GM10266 (cell line): ENCODE results near the gene GDF10.

Source experiments
- DNase-seq: peaks from one replicate; pipeline ENCODE4 v3.0.0; 2012; ENCODE audit errors: extremely low spot score
- CTCF ChIP-seq: IDR thresholded peaks from 2 replicates; pipeline ENCODE4 v1.5.1; 2012; ENCODE audit warnings: mild to moderate bottlenecking, low read depth; ENCODE audit not compliant: control insufficient read depth, insufficient read depth; ENCODE audit errors: missing control alignments

The GDF10 gene

DNA sequence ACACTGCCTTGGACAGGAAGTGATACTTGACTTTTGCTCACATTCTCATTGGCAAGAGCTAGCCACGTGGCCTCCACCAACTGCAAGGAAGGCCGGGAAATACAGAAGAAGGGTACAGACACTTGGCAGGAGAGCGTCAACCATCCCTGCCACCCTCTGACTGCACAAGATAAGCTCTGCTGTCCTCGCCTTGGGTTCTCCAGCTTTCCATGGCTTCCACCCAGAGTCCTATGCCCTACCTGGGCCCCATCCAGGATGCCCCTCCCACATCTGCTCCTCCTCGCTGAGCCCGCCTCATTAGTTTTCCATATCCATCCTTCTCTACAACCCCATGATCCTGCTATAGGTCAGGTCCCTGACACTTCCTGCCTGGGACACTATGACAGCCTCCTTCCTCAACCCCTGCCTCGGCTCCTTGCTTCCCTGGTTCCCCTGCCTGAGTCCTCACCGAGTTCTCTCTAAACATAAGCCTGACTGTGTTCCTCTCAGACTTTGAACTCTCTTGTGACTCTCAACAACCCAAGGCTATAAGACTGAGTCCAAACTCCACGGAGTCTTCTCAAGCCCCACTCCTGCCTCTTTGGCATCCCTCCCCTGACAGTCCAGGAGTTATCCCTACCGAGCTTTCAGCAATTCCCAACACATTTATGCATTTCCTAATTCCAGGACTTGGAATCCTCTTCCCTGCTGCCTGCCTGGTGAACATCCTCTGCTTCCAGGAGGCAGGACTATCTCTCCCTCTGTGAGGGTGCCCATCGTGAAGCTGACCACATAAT, 23.2 kb upstream of the GDF10 start:
- no peak for TF ChIP-seq CTCF
- DNase-seq, result no peak

DNA sequence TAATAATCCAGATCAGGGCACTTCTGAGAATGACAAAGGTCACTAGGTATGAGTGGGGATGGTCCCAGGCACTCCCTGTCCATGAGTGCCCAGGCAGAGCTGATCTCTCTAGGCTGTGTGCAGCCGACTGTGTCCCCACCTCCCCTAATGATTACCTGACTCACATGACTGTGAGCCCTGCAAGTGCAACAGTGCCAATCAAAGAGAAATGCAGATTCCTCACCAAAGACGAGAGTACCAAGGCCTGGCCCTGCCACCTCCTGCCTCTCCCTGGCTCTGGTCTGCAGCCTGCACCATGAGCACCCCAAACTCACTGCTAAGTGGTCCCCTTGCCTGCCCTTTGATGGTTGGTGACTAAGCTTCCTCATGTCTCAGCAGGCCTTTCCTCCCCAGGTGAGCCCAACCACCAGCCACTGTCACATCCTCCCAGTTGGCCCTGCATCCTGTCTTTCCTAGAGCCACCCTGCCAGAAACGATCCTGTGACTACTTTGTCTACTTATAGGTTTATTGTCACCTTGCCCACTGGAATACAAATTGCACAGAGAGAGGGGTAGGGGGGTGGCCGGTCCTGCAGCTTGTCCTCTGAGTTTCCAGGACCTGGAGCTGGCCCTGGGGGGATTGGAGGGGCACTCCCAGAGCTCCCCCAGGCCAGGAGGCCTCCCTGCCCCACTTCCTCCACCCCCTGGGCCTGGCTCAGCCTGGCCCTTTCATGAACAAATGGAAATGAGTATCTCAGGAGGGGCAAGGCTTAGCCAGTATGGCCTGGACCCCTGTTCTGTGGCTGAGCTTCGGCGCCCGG, 22.4 kb upstream of the GDF10 start:
- no peak for DNase-seq
- TF ChIP-seq CTCF, result no peak

DNA sequence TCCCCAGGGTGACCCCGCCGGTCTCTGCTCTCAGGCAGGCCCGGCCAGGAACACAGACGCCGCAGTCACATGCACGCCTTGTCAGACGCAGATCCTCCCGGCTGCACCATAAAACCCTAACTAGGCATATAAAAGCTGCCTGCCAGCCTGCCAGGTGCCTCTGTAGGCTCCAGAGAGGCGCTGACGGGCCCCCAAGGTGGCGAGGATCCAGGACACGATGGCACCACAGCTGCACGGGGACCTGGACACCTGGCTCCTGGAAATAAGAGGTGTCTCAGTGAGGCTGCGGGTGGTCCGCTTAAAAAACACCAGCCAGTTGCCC, 21.9 kb upstream of the GDF10 start:
- no peak for DNase-seq
- TF ChIP-seq CTCF, result no peak

DNA sequence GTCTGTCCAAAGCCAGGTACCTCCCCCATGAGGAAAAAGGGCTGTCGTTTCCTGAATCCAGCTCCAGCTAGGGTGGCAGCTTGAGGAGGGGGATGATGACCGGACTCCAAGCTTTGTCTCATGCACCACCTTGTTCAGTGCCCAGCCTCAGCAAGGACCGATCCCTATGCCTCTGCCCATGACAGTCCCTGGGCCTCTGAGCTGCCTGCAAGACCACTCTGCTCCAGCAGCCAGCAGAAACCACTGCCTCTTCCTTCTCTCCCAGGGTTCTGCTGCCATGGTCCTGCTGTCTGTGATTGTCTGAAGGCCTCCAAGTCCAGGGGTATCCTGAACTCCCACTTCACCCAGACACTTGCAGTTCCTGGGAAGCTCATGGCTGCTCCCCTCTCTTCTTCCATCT, 21.3 kb upstream of the GDF10 start:
- no peak for TF ChIP-seq CTCF
- DNase-seq, result no peak

- no peak for DNase-seq
- no peak for TF ChIP-seq CTCF
These were observed 20.7 kb upstream of the GDF10 start for GRCh38 chr10:47279276-47279675.

GRCh38 chr10:47282005-47282656, 17.9 kb upstream of the GDF10 start:
- no peak for DNase-seq
- TF ChIP-seq CTCF, result no peak

GRCh38 chr10:47282657-47283018, 17.4 kb upstream of the GDF10 start:
- TF ChIP-seq CTCF, result no peak
- DNase-seq, result no peak
